ENCODE data around the gene ZNF341. TPM values are rescaled to one million over a fixed set of nuclear protein-coding genes. Genes with fewer than 3 reads are reported as not detected.

Gene ZNF341
- total and polyA plus RNA-seq, 2 of the 8 experiments (the other 6 are each of a cell fraction or from before 2014, with no cell fraction given), result 5.8 to 6.4 TPM

DNA sequence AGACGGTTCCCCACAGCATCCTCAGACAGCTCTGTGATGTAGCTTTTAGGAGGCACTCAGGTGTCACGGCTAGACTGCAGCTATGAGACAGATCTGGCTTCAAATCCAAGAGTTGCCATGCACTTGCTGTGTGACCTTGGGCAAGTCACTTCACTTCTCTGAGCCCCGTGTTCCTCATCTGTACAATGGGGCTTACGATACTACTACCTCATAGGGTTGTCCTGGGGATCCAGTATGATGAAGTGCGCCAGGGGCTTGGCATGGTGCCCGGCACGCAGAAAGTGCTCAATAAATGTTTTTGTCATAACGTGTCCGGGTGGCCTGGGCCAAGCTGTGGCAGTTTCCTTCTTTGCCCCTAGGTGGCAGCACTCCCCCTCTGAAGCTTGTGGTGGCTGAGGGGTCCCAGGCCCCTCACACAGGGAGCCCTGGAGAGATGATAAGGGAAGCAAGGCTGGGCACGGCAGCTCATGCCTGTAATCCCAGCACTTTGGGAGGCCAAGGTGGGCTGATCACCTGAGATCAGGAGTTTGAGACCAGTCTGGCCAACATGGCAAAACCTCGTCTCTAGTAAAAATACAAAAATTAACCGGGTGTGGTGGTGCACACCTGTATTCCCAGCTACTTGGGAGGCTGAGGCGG is 60.3 kb downstream of the ZNF341 start:
- CTCF ChIA-PET (ENCODE audit: partially characterized antibody), result interaction anchor here (0.6 to 5.0 kb wide), 54 partner anchors 9 to 1683 kb away, joined by 3 to 51 read pairs (median 4); partner anchors contain the start of gene CHMP4B
- Histone ChIP-seq H3K4ac (replicated peaks; ENCODE audit: insufficient read length, low read depth, low read length) (no peak overlapping the region), H2BK15ac (ENCODE audit: low read length) (no peak overlapping the region), H3K79me1 (ENCODE audit: low read depth, low read length) (no peaks in the 10 kb centered on the region), H4K8ac (ENCODE audit: extremely low read depth, insufficient read depth, low read length) (no peak overlapping the region), H3K9ac (replicated peaks in 1 of 4; ENCODE audit: extremely low read depth in 1 of 4, low read depth in 3 of 4, low read length in 3 of 4) (no peak overlapping the region), H2BK120ac (replicated peaks; ENCODE audit: low read depth, low read length) (no peak overlapping the region), H3K79me2 (ENCODE audit: control insufficient read depth in 1 of 2, insufficient read depth in 2 of 2, low read length in 2 of 2) (no peaks in the 10 kb centered on the region), H4K91ac (replicated peaks; ENCODE audit: insufficient read length, low read length) (no peak overlapping the region), H3K18ac (ENCODE audit: extremely low read depth, low read length) (no peak overlapping the region), H3K4me1 (replicated peaks in 1 of 4; ENCODE audit: control insufficient read depth in 3 of 4, insufficient read depth in 4 of 4, low read length in 3 of 4) (peaks cover 0 to 7% (median 2%) of the 10 kb centered on the region in 4 experiments; a peak in 3 of 7 replicates), H3K14ac (ENCODE audit: insufficient read length) (no peak overlapping the region), H4K5ac (ENCODE audit: insufficient read length, low read depth, low read length) (no peak overlapping the region), H2BK20ac (ENCODE audit: low read length) (no peak overlapping the region), H3K27ac (ENCODE audit: low read depth, low read length) (no peak overlapping the region), H3K56ac (replicated peaks; ENCODE audit: insufficient read length, low read depth, low read length) (no peak overlapping the region), H2BK12ac (ENCODE audit: low read depth, low read length) (no peak overlapping the region), H3K9me3 (ENCODE audit: insufficient read depth in 2 of 2, low read depth in 1 of 2, low read length in 1 of 2) (no peaks in the 10 kb centered on the region), H3K4me3 (ENCODE audit: extremely low read depth in 1 of 4, insufficient read depth in 2 of 4, low read depth in 3 of 4, low read length in 4 of 4) (no peak overlapping the region), H3K36me3 (ENCODE audit: control insufficient read depth in 2 of 4, insufficient read depth in 4 of 4, low read length in 3 of 4) (peaks cover 0 to 2% (median 0%) of the 10 kb centered on the region in 4 experiments; a peak in 1 of 8 replicates), H2BK5ac (ENCODE audit: low read depth, low read length) (no peak overlapping the region), H3K4me2 (ENCODE audit: insufficient read depth in 1 of 2, low read depth in 2 of 2, low read length in 2 of 2) (no peak overlapping the region), H3K27me3 (replicated peaks in 1 of 4; ENCODE audit: control insufficient read depth in 3 of 4, extremely low read depth in 1 of 4, insufficient read depth in 3 of 4, low read length in 3 of 4) (no peaks in the 10 kb centered on the region), H2AFZ (ENCODE audit: low read length) (no peak overlapping the region), H2AK5ac (ENCODE audit: low read depth, low read length) (no peak overlapping the region), H4K20me1 (replicated peaks in 1 of 2; ENCODE audit: control insufficient read depth in 1 of 2, insufficient read depth in 2 of 2, low read length in 2 of 2) (no peaks in the 10 kb centered on the region), H3K23ac (ENCODE audit: insufficient read length) (no peak overlapping the region), H3K23me2 (ENCODE audit: low read depth, low read length) (no peaks in the 10 kb centered on the region)
- no peak for FAIRE-seq
- WGBS, 2 experiments (ENCODE audit: extremely low coverage in 1 of 2, insufficient coverage in 1 of 2, insufficient read length in 1 of 2, insufficient replicate concordance in 2 of 2, low coverage in 1 of 2, low lambda C conversion rate in 2 of 2, missing lambda C conversion rate in 1 of 2), result 78% methylated on average over 12 of the region's 13 CpGs; no CpG with 5 or more reads in 1 of the 2 experiments
- peak; percentile 31 to 91 for DNase-seq (ENCODE audit: low read depth in 1 of 2, low spot score in 2 of 2)
- POLR2A ChIA-PET (ENCODE audit: partially characterized antibody), result interaction anchor here (1.2 to 1.7 kb wide), 4 partner anchors 10 to 107 kb away, joined by 3 to 4 read pairs (median 3); no protein-coding TSS in a partner anchor
- TF ChIP-seq ZNF274 (IDR thresholded peaks at IDR 0.05; ENCODE audit: borderline replicate concordance, extremely low read depth, low read length) (no peak), KDM1A (IDR thresholded peaks at IDR 0.05; ENCODE audit: borderline replicate concordance, low read length) (peak; percentile 80; the same call in 1 of the 2 replicates), RAD21 (IDR thresholded peaks at IDR 0.05 in 1 of 2, conservative IDR thresholded peaks at IDR 0.05 in 1 of 2; ENCODE audit: low read depth in 2 of 2, low read length in 2 of 2) (peak; percentile 86 to 88)
- TF ChIP-seq, protein P1, sequence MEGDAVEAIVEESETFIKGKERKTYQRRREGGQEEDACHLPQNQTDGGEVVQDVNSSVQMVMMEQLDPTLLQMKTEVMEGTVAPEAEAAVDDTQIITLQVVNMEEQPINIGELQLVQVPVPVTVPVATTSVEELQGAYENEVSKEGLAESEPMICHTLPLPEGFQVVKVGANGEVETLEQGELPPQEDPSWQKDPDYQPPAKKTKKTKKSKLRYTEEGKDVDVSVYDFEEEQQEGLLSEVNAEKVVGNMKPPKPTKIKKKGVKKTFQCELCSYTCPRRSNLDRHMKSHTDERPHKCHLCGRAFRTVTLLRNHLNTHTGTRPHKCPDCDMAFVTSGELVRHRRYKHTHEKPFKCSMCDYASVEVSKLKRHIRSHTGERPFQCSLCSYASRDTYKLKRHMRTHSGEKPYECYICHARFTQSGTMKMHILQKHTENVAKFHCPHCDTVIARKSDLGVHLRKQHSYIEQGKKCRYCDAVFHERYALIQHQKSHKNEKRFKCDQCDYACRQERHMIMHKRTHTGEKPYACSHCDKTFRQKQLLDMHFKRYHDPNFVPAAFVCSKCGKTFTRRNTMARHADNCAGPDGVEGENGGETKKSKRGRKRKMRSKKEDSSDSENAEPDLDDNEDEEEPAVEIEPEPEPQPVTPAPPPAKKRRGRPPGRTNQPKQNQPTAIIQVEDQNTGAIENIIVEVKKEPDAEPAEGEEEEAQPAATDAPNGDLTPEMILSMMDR (IDR thresholded peaks at IDR 0.05; ENCODE audit: control extremely low read depth in 1 of 3, insufficient read depth in 1 of 3, low read depth in 1 of 3, low read length in 3 of 3), result peak; percentile 84 to 92 (median 88)

All from H1 (cell line).